Keratinocyte (primary cell): ENCODE results near the gene SURF2. TPM values are rescaled to one million over a fixed set of nuclear protein-coding genes. Genes with fewer than 3 reads are reported as not detected.

ENCODE experiments used
- DNase-seq: peaks from one replicate; pipeline ENCODE4 v3.0.0-alpha.2; 2011; ENCODE audit warnings: low read depth, missing footprints, low spot score
- FAIRE-seq: peaks from 2 replicates; lab custom pipeline; 2011; peaks lifted over from hg19 to GRCh38; lab: Jason Lieb, UNC
- H2AFZ ChIP-seq: 2 replicates; pipeline ENCODE4 v1.6.0; 2012; ENCODE audit warnings: low read length, control low read depth, inconsistent platforms; ENCODE audit not compliant: control insufficient read depth
- H3K27ac ChIP-seq: 2 replicates; pipeline ENCODE4 v1.5.1; 2011; ENCODE audit warnings: low read length; ENCODE audit not compliant: control insufficient read depth, insufficient read depth
- H3K27me3 ChIP-seq: 3 replicates; pipeline ENCODE4 v1.6.0; 2011; ENCODE audit warnings: low read length; ENCODE audit not compliant: control insufficient read depth, insufficient read depth; ENCODE audit errors: extremely low read depth
- H3K36me3 ChIP-seq, 2 experiments: 2 replicates in 1 of 2; 3 replicates in 1 of 2; pipeline ENCODE4 v1.5.1; 2011; ENCODE audit warnings: low read length in 2 of 2, mild to moderate bottlenecking in 1 of 2; ENCODE audit not compliant: control insufficient read depth in 2 of 2, insufficient read depth in 2 of 2; ENCODE audit errors: extremely low read depth in 1 of 2
- H3K4me1 ChIP-seq: 3 replicates; pipeline ENCODE4 v1.5.1; 2011; ENCODE audit warnings: low read length; ENCODE audit not compliant: control insufficient read depth, insufficient read depth; ENCODE audit errors: extremely low read depth
- H3K4me2 ChIP-seq: 3 replicates; pipeline ENCODE4 v1.6.0; 2011; ENCODE audit warnings: low read depth, low read length; ENCODE audit not compliant: control insufficient read depth, insufficient read depth; ENCODE audit errors: extremely low read depth
- H3K4me3 ChIP-seq, 3 experiments: fragments of 200-600 bp in 1 of 3; sonication (generic) in 1 of 3; 2 replicates in 2 of 3; 3 replicates in 1 of 3; pipeline ENCODE4 v1.5.1; 2011 to 2016; ENCODE audit warnings: low read length in 3 of 3, mild to moderate bottlenecking in 3 of 3, control low read depth in 2 of 3, inconsistent platforms in 1 of 3, low read depth in 1 of 3, mixed read lengths in 1 of 3, mixed run types in 1 of 3, moderate library complexity in 1 of 3; ENCODE audit not compliant: control insufficient read depth in 2 of 3, insufficient read depth in 2 of 3; ENCODE audit errors: extremely low read depth in 1 of 3
- H3K79me2 ChIP-seq: 2 replicates; pipeline ENCODE4 v1.6.0; 2012; ENCODE audit warnings: low read length; ENCODE audit not compliant: control insufficient read depth, insufficient read depth
- H3K9ac ChIP-seq: 3 replicates; pipeline ENCODE4 v1.6.0; 2011; ENCODE audit warnings: low read length; ENCODE audit not compliant: control insufficient read depth, insufficient read depth; ENCODE audit errors: extremely low read depth
- H3K9me1 ChIP-seq: 3 replicates; pipeline ENCODE4 v1.6.0; 2011; ENCODE audit warnings: low read length; ENCODE audit not compliant: control insufficient read depth, insufficient read depth; ENCODE audit errors: extremely low read depth
- H3K9me3 ChIP-seq: 2 replicates; pipeline ENCODE4 v1.5.1; 2012; ENCODE audit warnings: low read depth, low read length; ENCODE audit not compliant: control insufficient read depth
- H4K20me1 ChIP-seq: 3 replicates; pipeline ENCODE4 v1.6.0; 2011; ENCODE audit warnings: low read length; ENCODE audit not compliant: control insufficient read depth, insufficient read depth; ENCODE audit errors: extremely low read depth
- EZH2 ChIP-seq: IDR thresholded peaks from one replicate; pipeline ENCODE4 v1.6.1; 2012; ENCODE audit warnings: inconsistent platforms, mild to moderate bottlenecking, low read length, moderate library complexity
- dilution Hi-C: fragments of 300-500 bp; cut with MboI; formaldehyde crosslinking; loops from one replicate; pipeline ENCODE4 v1.7.0; 2020; ENCODE audit warnings: low sequenced_read_pairs; ENCODE audit not compliant: extremely low pct_ligation_motif_present
- polyA plus RNA-seq, 5 experiments: library from polyadenylated mRNA; depleted of rRNA in 3 of 5; stranded (reverse) in 3 of 5; stranded (forward) in 1 of 5; unstranded in 1 of 5; fragments of >200 nt; gene quantifications; 1 replicate in 1 of 5; 2 replicates in 3 of 5; 3 replicates in 1 of 5; pipeline versions ENCODE4 v1.2.1 to v1.2.3, GENCODE V29; 2011 to 2012; ENCODE audit warnings: missing spikeins in 2 of 5, low read depth in 1 of 5, low replicate concordance in 1 of 5
- TF ChIP-seq, protein P1 (sequence below), 3 experiments: IDR thresholded peaks in 1 of 3; conservative IDR thresholded peaks in 1 of 3; optimal IDR thresholded peaks in 1 of 3; 2 replicates in 2 of 3; 3 replicates in 1 of 3; pipeline versions ENCODE3 to v1.5.1; 2011; ENCODE audit warnings: low read length in 3 of 3, mild to moderate bottlenecking in 3 of 3, moderate library complexity in 2 of 3, control low read depth in 1 of 3, inconsistent platforms in 1 of 3; ENCODE audit not compliant: insufficient read depth in 2 of 3; ENCODE audit errors: extremely low read depth in 1 of 3

SURF2 gene
- polyA plus RNA-seq, 1 donor (not counting 4 experiments of a cell fraction or from before 2014, with no cell fraction given) = 28.2 TPM

GRCh38 chr9:133384736-133385321 lies 28.5 kb downstream of the SURF2 start:
- Histone ChIP-seq H3K4me3 (no peak overlapping the region), H3K4me2 (no peak overlapping the region), H3K27me3 (no peaks in the 10 kb centered on the region), H3K4me1 (peaks cover 9% of the 10 kb centered on the region), H3K9me3 (no peaks in the 10 kb centered on the region), H3K79me2 (no peaks in the 10 kb centered on the region), H2AFZ (no peak overlapping the region), H3K9ac (no peak overlapping the region), H3K36me3 (no peaks in the 10 kb centered on the region), H3K27ac (no peak overlapping the region), H3K9me1 (no peaks in the 10 kb centered on the region), H4K20me1 (no peaks in the 10 kb centered on the region)
- no peak for FAIRE-seq
- no peak for TF ChIP-seq EZH2
- TF ChIP-seq, protein P1, sequence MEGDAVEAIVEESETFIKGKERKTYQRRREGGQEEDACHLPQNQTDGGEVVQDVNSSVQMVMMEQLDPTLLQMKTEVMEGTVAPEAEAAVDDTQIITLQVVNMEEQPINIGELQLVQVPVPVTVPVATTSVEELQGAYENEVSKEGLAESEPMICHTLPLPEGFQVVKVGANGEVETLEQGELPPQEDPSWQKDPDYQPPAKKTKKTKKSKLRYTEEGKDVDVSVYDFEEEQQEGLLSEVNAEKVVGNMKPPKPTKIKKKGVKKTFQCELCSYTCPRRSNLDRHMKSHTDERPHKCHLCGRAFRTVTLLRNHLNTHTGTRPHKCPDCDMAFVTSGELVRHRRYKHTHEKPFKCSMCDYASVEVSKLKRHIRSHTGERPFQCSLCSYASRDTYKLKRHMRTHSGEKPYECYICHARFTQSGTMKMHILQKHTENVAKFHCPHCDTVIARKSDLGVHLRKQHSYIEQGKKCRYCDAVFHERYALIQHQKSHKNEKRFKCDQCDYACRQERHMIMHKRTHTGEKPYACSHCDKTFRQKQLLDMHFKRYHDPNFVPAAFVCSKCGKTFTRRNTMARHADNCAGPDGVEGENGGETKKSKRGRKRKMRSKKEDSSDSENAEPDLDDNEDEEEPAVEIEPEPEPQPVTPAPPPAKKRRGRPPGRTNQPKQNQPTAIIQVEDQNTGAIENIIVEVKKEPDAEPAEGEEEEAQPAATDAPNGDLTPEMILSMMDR (optimal IDR thresholded peaks at IDR 0.05 in 1 of 3, IDR thresholded peaks at IDR 0.05 in 1 of 3, conservative IDR thresholded peaks at IDR 0.05 in 1 of 3; ENCODE audit: extremely low read depth in 1 of 3, insufficient read depth in 2 of 3, low read length in 3 of 3) = no peak
- DNase-seq = no peak
- dilution Hi-C loops = no loop called here

DNA sequence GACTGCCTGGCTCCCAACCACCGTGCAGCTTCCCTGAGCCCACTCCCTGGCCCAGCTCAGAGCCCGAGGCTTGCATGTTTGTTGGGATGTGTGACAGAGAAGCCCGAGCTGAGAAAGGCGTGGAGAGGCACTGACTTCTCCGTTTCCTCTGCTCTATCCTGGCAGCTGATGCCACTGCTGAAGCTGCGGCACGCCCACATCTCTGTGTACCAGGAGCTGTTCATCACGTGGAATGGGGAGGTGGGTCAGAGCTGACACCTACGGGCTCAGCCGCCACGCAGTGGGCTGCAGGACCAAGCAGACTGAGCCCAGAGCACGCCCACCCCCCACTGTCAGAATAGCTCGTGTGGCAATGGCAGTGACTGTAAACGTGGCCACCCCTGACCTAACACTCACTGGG lies 29.1 kb downstream of the SURF2 start:
- FAIRE-seq (no peak), DNase-seq (no peak)
- Histone ChIP-seq H3K27ac (no peak overlapping the region), H3K36me3 (no peaks in the 10 kb centered on the region), H3K79me2 (no peaks in the 10 kb centered on the region), H3K9me3 (no peaks in the 10 kb centered on the region), H3K9me1 (no peaks in the 10 kb centered on the region), H3K4me2 (no peak overlapping the region), H4K20me1 (no peaks in the 10 kb centered on the region), H3K4me1 (peaks cover 9% of the 10 kb centered on the region), H3K27me3 (no peaks in the 10 kb centered on the region), H3K4me3 (no peak overlapping the region), H3K9ac (no peak overlapping the region), H2AFZ (no peak overlapping the region)
- dilution Hi-C loops = no loop called here
- TF ChIP-seq EZH2 = no peak
- TF ChIP-seq, protein P1 (optimal IDR thresholded peaks at IDR 0.05 in 1 of 3, IDR thresholded peaks at IDR 0.05 in 1 of 3, conservative IDR thresholded peaks at IDR 0.05 in 1 of 3; ENCODE audit: extremely low read depth in 1 of 3, insufficient read depth in 2 of 3, low read length in 3 of 3) = no peak
